ENCODE results near the gene CENPT.
A peak's percentile ranks its signal among the peaks of the same experiment; 100 is the strongest.
"Not testable (repeated sequence)": the region's sequence is repeated elsewhere in the genome, so short reads cannot be mapped to it uniquely, and the experiment has no call there.

CENPT gene

GRCh38 chr16:67846320-67847063 is 1.0 kb downstream of the CENPT start, which contains the start of gene NUTF2:
NUTF2 (plus strand) TSS chr16:67846933; CDS start chr16:67865131, 18,198 bp downstream.
- DNase-seq = peak; percentile 94 to 95

GRCh38 chr16:67846063-67846319 is 1.5 kb downstream of the CENPT start:
- DNase-seq = no peak

GRCh38 chr16:67845291-67846062 is 2.0 kb downstream of the CENPT start:
- peak; percentile 29 to 50 for DNase-seq

- no peak for DNase-seq
These were observed 3.0 kb downstream of the CENPT start for GRCh38 chr16:67844497-67844896.

GRCh38 chr16:67843343-67843765 is 4.1 kb downstream of the CENPT start:
- DNase-seq = no peak

- peak; percentile 35 to 71 for DNase-seq
These were observed 4.8 kb downstream of the CENPT start for GRCh38 chr16:67842509-67843342.

- peak; percentile 96 to 97 for DNase-seq
These were observed 5.5 kb downstream of the CENPT start, which contains the start of gene THAP11 for GRCh38 chr16:67841816-67842508. THAP11 (plus strand) TSS chr16:67842320; CDS start chr16:67842555, 235 bp downstream.

GRCh38 chr16:67841198-67841815 is 6.2 kb downstream of the CENPT start:
- no peak for DNase-seq

- no peak for DNase-seq
These were observed 9.7 kb downstream of the CENPT start for GRCh38 chr16:67837811-67838210.

- DNase-seq = not testable (repeated sequence)
These were observed 10.3 kb downstream of the CENPT start for GRCh38 chr16:67837190-67837589.

GRCh38 chr16:67834242-67834614 is 13.3 kb downstream of the CENPT start:
- DNase-seq = no peak

- DNase-seq = peak; percentile 93 to 94
These were observed 13.9 kb downstream of the CENPT start for GRCh38 chr16:67833415-67834241.

GRCh38 chr16:67833030-67833414 is 14.5 kb downstream of the CENPT start:
- peak in 1 of 2 donors; percentile 31 for DNase-seq

- DNase-seq = no peak
These were observed 18.8 kb downstream of the CENPT start for GRCh38 chr16:67828651-67829050.

- no peak for DNase-seq
These were observed 21.6 kb downstream of the CENPT start for GRCh38 chr16:67825906-67826305.

GRCh38 chr16:67825119-67825518 is 22.4 kb downstream of the CENPT start:
- no peak for DNase-seq

- DNase-seq = no peak
These were observed 25.0 kb downstream of the CENPT start for GRCh38 chr16:67822511-67822910.

- DNase-seq = no peak
These were observed 26.8 kb downstream of the CENPT start for GRCh38 chr16:67820608-67821259.

- no peak for DNase-seq
These were observed 32.9 kb downstream of the CENPT start for GRCh38 chr16:67814567-67814966.

GRCh38 chr16:67811899-67812298 is 35.6 kb downstream of the CENPT start:
- no peak for DNase-seq
